Measurements from ENCODE around the gene SLC23A2. TPM values are rescaled to one million over a fixed set of nuclear protein-coding genes. Genes with fewer than 3 reads are reported as not detected.

The SLC23A2 gene
- total RNA-seq, 4 donors from 2014 or later, result 10.5 to 29.0 (median 20.4) TPM

- H3K4me1 ChIP-seq, result peaks cover 26% of the 10 kb centered on the region
- H3K27ac ChIP-seq, result no peak overlapping the region
- H3K27me3 ChIP-seq, result no peaks in the 10 kb centered on the region
- H3K4me3 ChIP-seq, result no peak overlapping the region
- TF ChIP-seq POLR2AphosphoS5 (IDR thresholded peaks at IDR 0.05) (no peak), CTCF (IDR thresholded peaks at IDR 0.05) (no peak), EP300 (IDR thresholded peaks at IDR 0.05) (no peak), POLR2A (IDR thresholded peaks at IDR 0.05) (no peak)
- no peak for DNase-seq (ENCODE audit: low spot score in 2 of 2)
- 90% methylated on average over 1 of the region's 1 CpG for WGBS
- no peaks in the 10 kb centered on the region for H3K36me3 ChIP-seq
- H3K9me3 ChIP-seq, result no peaks in the 10 kb centered on the region
These were observed 49.1 kb downstream of the SLC23A2 start for GRCh38 chr20:4952229-4952628.

- Histone ChIP-seq H3K4me1 (peaks cover 26% of the 10 kb centered on the region), H3K36me3 (no peaks in the 10 kb centered on the region), H3K9me3 (no peaks in the 10 kb centered on the region), H3K4me3 (no peak overlapping the region), H3K27ac (peak overlapping the region; percentile 4), H3K27me3 (no peaks in the 10 kb centered on the region)
- no peak for DNase-seq (ENCODE audit: low spot score in 2 of 2)
- no peak for TF ChIP-seq EP300 (IDR thresholded peaks at IDR 0.05)
- TF ChIP-seq POLR2A (IDR thresholded peaks at IDR 0.05), result no peak
- no peak for TF ChIP-seq POLR2AphosphoS5 (IDR thresholded peaks at IDR 0.05)
- no peak for TF ChIP-seq CTCF (IDR thresholded peaks at IDR 0.05)
- WGBS, result 26% methylated on average over 3 of the region's 3 CpGs
These were observed 50.0 kb downstream of the SLC23A2 start for GRCh38 chr20:4951299-4951698.

DNA sequence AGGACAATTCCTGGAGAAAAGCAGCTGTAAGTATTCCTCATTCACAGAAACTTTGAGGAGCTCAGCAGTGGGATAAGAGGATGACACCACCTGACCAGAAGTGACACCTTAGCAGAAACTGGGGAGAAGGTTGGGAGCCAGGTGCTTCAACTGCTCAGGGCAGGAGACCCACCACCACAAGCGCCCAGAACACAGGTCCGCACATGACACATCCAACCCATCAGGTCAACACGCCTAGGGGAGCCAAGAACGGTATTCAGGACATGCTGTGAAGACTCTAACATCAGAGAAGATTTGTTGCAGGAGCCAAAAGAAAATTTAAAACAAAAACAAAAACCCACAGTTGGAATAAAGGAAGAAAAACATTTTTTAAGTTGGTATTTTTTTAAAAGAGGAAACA lies 50.5 kb downstream of the SLC23A2 start:
- Histone ChIP-seq H3K4me1 (peaks cover 26% of the 10 kb centered on the region), H3K27ac (peak overlapping the region; percentile 4), H3K4me3 (no peak overlapping the region), H3K36me3 (no peaks in the 10 kb centered on the region), H3K27me3 (no peaks in the 10 kb centered on the region), H3K9me3 (no peaks in the 10 kb centered on the region)
- TF ChIP-seq EP300 (IDR thresholded peaks at IDR 0.05), result no peak
- TF ChIP-seq POLR2AphosphoS5 (IDR thresholded peaks at IDR 0.05), result no peak
- TF ChIP-seq POLR2A (IDR thresholded peaks at IDR 0.05), result no peak
- no peak for TF ChIP-seq CTCF (IDR thresholded peaks at IDR 0.05)
- WGBS, result 78% methylated on average over 4 of the region's 4 CpGs
- no peak for DNase-seq (ENCODE audit: low spot score in 2 of 2)

- no peak overlapping the region for H3K27ac ChIP-seq
- no peaks in the 10 kb centered on the region for H3K36me3 ChIP-seq
- TF ChIP-seq POLR2AphosphoS5 (IDR thresholded peaks at IDR 0.05) (no peak), EP300 (IDR thresholded peaks at IDR 0.05) (no peak), POLR2A (IDR thresholded peaks at IDR 0.05) (no peak), CTCF (IDR thresholded peaks at IDR 0.05) (no peak)
- H3K4me1 ChIP-seq, result peaks cover 26% of the 10 kb centered on the region
- no peaks in the 10 kb centered on the region for H3K27me3 ChIP-seq
- no peak for DNase-seq (ENCODE audit: low spot score in 2 of 2)
- 60% methylated on average over 3 of the region's 3 CpGs for WGBS
- no peaks in the 10 kb centered on the region for H3K9me3 ChIP-seq
- no peak overlapping the region for H3K4me3 ChIP-seq
These were observed 50.9 kb downstream of the SLC23A2 start for GRCh38 chr20:4950437-4950836.

- Histone ChIP-seq H3K27ac (no peak overlapping the region), H3K4me1 (peaks cover 32% of the 10 kb centered on the region), H3K36me3 (no peaks in the 10 kb centered on the region), H3K9me3 (no peaks in the 10 kb centered on the region), H3K27me3 (no peaks in the 10 kb centered on the region), H3K4me3 (no peak overlapping the region)
- TF ChIP-seq POLR2A (IDR thresholded peaks at IDR 0.05) (no peak), EP300 (IDR thresholded peaks at IDR 0.05) (no peak), POLR2AphosphoS5 (IDR thresholded peaks at IDR 0.05) (no peak), CTCF (IDR thresholded peaks at IDR 0.05) (peak; percentile 43 to 62)
- WGBS, result 51% methylated on average over 6 of the region's 6 CpGs
- no peak for DNase-seq (ENCODE audit: low spot score in 2 of 2)
These were observed 51.5 kb downstream of the SLC23A2 start for GRCh38 chr20:4949833-4950178.

Data from suprapubic skin (tissue), 4 donors.